Panc1 (cell line): ENCODE measurements around the gene GJC2. TPM values are rescaled to one million over a fixed set of nuclear protein-coding genes. Genes with fewer than 3 reads are reported as not detected.
"Not testable (repeated sequence)": the region's sequence is repeated elsewhere in the genome, so short reads cannot be mapped to it uniquely, and the experiment has no call there.

Experiments
- ATAC-seq: fragments of 200-7000 bp; cut with Tn5 transposase; 2 replicates; pipeline ENCODE4 v1.9.1; 2020; ENCODE audit warnings: mild to moderate bottlenecking, moderate library complexity
- BruUV-seq: library from RNA; stranded (reverse); fragments of 400-500 nt; replicated peaks from 2 replicates; lab custom pipeline; 2021; lab: Mats Ljungman, UMichigan
- CTCF ChIA-PET: fragments of 300-600 bp; sonication (Branson Sonifier 250); formaldehyde crosslinking; loops from one replicate; lab custom pipeline; 2022; ENCODE audit warnings: antibody characterized with exemption; lab: Charles Lee
- POLR2A ChIA-PET: fragments of 300-600 bp; sonication (Branson Sonifier 250); formaldehyde crosslinking; loops from one replicate; lab custom pipeline; 2022; ENCODE audit warnings: antibody characterized with exemption; lab: Charles Lee
- DNase-seq: peaks from one replicate; pipeline ENCODE4 v3.0.0-alpha.2; 2010; ENCODE audit warnings: low read depth, low spot score
- H3K27ac ChIP-seq: 2 replicates; pipeline ENCODE4 v1.5.1; 2011; ENCODE audit warnings: mild to moderate bottlenecking, low read length, inconsistent platforms
- H3K27me3 ChIP-seq: fragments of 200-500 bp; sonication (Bioruptor generic); 2 replicates; pipeline ENCODE4 v1.6.0; 2014; ENCODE audit warnings: low read length, inconsistent platforms; ENCODE audit not compliant: control insufficient read depth, insufficient read depth
- H3K36me3 ChIP-seq: fragments of 200-500 bp; sonication (Bioruptor generic); 2 replicates; pipeline ENCODE4 v1.5.1; 2014; ENCODE audit warnings: inconsistent platforms, mild to moderate bottlenecking, low read length, moderate library complexity; ENCODE audit not compliant: control insufficient read depth, insufficient read depth
- H3K4me1 ChIP-seq: 2 replicates; pipeline ENCODE4 v1.5.1; 2011; ENCODE audit warnings: inconsistent platforms, mild to moderate bottlenecking, low read length, moderate library complexity; ENCODE audit not compliant: control insufficient read depth, insufficient read depth
- H3K4me3 ChIP-seq, 2 experiments: 2 replicates each; pipeline ENCODE4 v1.5.1; 2011 to 2012; ENCODE audit warnings: low read depth in 2 of 2, low read length in 2 of 2, mild to moderate bottlenecking in 2 of 2, inconsistent platforms in 1 of 2, moderate library complexity in 1 of 2
- H3K9me3 ChIP-seq: fragments of 200-500 bp; sonication (Bioruptor generic); 2 replicates; pipeline ENCODE4 v1.5.1; 2014; ENCODE audit warnings: low read depth, mild to moderate bottlenecking, inconsistent platforms, low read length, moderate library complexity; ENCODE audit not compliant: control insufficient read depth, insufficient read depth
- POLR2AphosphoS5 ChIP-seq: IDR thresholded peaks from 2 replicates; pipeline ENCODE4 v1.6.1; 2012; ENCODE audit warnings: mild to moderate bottlenecking, low read depth, low read length, moderate library complexity
- SIN3A ChIP-seq: IDR thresholded peaks from 2 replicates; pipeline ENCODE4 v1.6.1; 2012; ENCODE audit warnings: low read depth, mild to moderate bottlenecking, low read length, moderate library complexity, borderline replicate concordance; ENCODE audit not compliant: insufficient read depth
- TCF7L2 ChIP-seq: IDR thresholded peaks from 2 replicates; pipeline ENCODE4 v1.6.1; 2011; ENCODE audit warnings: mild to moderate bottlenecking, low read depth, low read length, inconsistent platforms
- in situ Hi-C: cut with HindIII; loops from 2 replicates; pipeline ENCODE4 v1.10.0; 2016; ENCODE audit warnings: low sequenced_read_pairs, low pct_unique_long_range_greater_than_20kb
- intact Hi-C: fragments of 100-400 bp; cut with micrococcal nuclease; formaldehyde crosslinking; loops from one replicate; pipeline ENCODE4 v1.10.0; 2022; ENCODE audit not compliant: unreplicated experiment
- total RNA-seq: library from RNA; stranded (reverse); gene quantifications from one replicate; pipeline ENCODE4 v1.2.1, GENCODE V29; 2021; ENCODE audit not compliant: unreplicated experiment
- TF ChIP-seq, protein P1 (sequence below), 2 experiments: IDR thresholded peaks; 2 replicates each; pipeline ENCODE4 v1.6.1; 2011 to 2012; ENCODE audit warnings: low read depth in 2 of 2, control low read depth in 1 of 2, low read length in 1 of 2, mild to moderate bottlenecking in 1 of 2, moderate library complexity in 1 of 2; ENCODE audit not compliant: insufficient read depth in 1 of 2
- TF ChIP-seq, protein P2 (sequence below): fragments of 450-650 bp; IDR thresholded peaks from 2 replicates; pipeline ENCODE4 v1.5.1; 2017; ENCODE audit warnings: mild to moderate bottlenecking

GJC2 gene
- total RNA-seq, 1 experiment from 2014 or later: 2.4 TPM

DNA sequence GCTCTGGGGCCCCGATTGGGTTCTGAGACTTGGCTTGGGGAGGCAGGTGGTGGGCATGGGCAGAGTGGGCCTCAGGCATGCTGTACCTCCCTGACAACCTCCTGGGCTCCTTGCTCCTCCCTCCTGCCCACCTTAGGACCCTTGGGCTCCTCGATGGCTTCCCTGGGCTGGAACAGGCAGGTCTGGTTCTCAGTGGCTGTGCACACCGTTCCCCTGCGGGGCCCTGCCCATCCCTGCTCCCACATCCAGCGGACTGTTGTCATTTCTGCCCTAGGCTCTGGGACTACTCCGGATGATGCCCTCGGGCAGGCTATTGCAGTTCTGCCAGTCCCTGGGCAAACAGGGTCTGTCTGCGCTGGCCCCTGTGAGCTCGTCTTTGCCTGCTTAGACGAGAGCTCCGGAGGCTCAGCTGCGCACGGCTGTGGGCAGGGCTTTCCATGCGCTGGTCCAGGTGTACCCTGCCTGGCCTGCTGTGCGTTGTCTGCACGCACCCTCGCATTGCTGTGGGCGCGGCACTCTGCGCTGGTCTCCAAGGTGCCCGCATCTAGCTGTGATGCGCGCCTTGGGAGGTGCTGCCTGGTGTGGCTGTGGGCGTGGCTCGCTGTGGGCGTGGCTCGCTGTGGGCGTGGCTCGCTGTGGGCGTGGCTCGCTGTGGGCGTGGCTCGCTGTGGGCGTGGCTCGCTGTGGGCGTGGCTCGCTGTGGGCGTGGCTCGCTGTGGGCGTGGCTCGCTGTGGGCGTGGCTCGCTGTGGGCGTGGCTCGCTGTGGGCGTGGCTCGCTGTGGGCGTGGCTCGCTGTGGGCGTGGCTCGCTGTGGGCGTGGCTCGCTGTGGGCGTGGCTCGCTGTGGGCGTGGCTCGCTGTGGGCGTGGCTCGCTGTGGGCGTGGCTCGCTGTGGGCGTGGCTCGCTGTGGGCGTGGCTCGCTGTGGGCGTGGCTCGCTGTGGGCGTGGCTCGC is 24.1 kb downstream of the GJC2 start:
- POLR2A ChIA-PET: not testable (repeated sequence)

GRCh38 chr1:228174482-228175315 is 25.0 kb downstream of the GJC2 start:
- H3K27ac ChIP-seq: no peak overlapping the region
- in situ Hi-C loops (no loop called here), intact Hi-C loops (no loop called here)
- ChIA-PET POLR2A (interaction anchor here (0.5 kb wide), 1 partner anchor 238 kb away, joined by 6 read pairs; no protein-coding TSS in a partner anchor), CTCF (interaction anchor here (0.5 to 0.6 kb wide), 2 partner anchors 175 to 232 kb away, joined by 6 to 7 read pairs; partner anchors contain the start of gene TRIM11)
- ATAC-seq (peak; percentile 71; the same call in 1 of the 2 replicates), DNase-seq (no peak)
- no TSS peak for BruUV-seq
- no peaks in the 10 kb centered on the region for H3K9me3 ChIP-seq
- no peaks in the 10 kb centered on the region for H3K27me3 ChIP-seq
- TF ChIP-seq POLR2AphosphoS5 (no peak), SIN3A (no peak), TCF7L2 (no peak)
- TF ChIP-seq, protein P1, sequence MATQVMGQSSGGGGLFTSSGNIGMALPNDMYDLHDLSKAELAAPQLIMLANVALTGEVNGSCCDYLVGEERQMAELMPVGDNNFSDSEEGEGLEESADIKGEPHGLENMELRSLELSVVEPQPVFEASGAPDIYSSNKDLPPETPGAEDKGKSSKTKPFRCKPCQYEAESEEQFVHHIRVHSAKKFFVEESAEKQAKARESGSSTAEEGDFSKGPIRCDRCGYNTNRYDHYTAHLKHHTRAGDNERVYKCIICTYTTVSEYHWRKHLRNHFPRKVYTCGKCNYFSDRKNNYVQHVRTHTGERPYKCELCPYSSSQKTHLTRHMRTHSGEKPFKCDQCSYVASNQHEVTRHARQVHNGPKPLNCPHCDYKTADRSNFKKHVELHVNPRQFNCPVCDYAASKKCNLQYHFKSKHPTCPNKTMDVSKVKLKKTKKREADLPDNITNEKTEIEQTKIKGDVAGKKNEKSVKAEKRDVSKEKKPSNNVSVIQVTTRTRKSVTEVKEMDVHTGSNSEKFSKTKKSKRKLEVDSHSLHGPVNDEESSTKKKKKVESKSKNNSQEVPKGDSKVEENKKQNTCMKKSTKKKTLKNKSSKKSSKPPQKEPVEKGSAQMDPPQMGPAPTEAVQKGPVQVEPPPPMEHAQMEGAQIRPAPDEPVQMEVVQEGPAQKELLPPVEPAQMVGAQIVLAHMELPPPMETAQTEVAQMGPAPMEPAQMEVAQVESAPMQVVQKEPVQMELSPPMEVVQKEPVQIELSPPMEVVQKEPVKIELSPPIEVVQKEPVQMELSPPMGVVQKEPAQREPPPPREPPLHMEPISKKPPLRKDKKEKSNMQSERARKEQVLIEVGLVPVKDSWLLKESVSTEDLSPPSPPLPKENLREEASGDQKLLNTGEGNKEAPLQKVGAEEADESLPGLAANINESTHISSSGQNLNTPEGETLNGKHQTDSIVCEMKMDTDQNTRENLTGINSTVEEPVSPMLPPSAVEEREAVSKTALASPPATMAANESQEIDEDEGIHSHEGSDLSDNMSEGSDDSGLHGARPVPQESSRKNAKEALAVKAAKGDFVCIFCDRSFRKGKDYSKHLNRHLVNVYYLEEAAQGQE (IDR thresholded peaks at IDR 0.05; ENCODE audit: insufficient read depth in 1 of 2, low read depth in 2 of 2, low read length in 1 of 2): no peak
- TF ChIP-seq, protein P2, sequence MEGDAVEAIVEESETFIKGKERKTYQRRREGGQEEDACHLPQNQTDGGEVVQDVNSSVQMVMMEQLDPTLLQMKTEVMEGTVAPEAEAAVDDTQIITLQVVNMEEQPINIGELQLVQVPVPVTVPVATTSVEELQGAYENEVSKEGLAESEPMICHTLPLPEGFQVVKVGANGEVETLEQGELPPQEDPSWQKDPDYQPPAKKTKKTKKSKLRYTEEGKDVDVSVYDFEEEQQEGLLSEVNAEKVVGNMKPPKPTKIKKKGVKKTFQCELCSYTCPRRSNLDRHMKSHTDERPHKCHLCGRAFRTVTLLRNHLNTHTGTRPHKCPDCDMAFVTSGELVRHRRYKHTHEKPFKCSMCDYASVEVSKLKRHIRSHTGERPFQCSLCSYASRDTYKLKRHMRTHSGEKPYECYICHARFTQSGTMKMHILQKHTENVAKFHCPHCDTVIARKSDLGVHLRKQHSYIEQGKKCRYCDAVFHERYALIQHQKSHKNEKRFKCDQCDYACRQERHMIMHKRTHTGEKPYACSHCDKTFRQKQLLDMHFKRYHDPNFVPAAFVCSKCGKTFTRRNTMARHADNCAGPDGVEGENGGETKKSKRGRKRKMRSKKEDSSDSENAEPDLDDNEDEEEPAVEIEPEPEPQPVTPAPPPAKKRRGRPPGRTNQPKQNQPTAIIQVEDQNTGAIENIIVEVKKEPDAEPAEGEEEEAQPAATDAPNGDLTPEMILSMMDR: no peak
- H3K4me1 ChIP-seq: peaks cover 4% of the 10 kb centered on the region; the same call in 1 of the 2 replicates
- no peaks in the 10 kb centered on the region for H3K36me3 ChIP-seq
- H3K4me3 ChIP-seq: no peak overlapping the region

More for the DNA sequence above, 24.1 kb downstream of the GJC2 start:
- CTCF ChIA-PET: interaction anchor here (0.5 to 0.6 kb wide), 2 partner anchors 174 to 233 kb away, joined by 6 to 7 read pairs; partner anchors contain the start of gene TRIM11
- H3K4me1 ChIP-seq, in situ Hi-C loops, intact Hi-C loops, H3K27ac ChIP-seq, H3K9me3 ChIP-seq, H3K36me3 ChIP-seq, H3K27me3 ChIP-seq, DNase-seq, BruUV-seq: not testable (repeated sequence)
- peak; percentile 77 for ATAC-seq
- H3K4me3 ChIP-seq: peak overlapping the region in 1 of 2 experiments; percentile 6; a peak in 2 of 4 replicates
